Activated naive CD4-positive, alpha-beta T cell treated with Interleukin-2 at 50 U/mL for 16 hours (primary cell): ENCODE results near the gene EYA3.

Experiments
- DNase-seq: peaks from one replicate; pipeline ENCODE4 v3.0.0-alpha.2; 2020

Gene EYA3

GRCh38 chr1:28112388-28113241 lies 24.2 kb upstream of the EYA3 start:
- DNase-seq = no peak

GRCh38 chr1:28111157-28111556 lies 22.7 kb upstream of the EYA3 start:
- DNase-seq = no peak

- no peak for DNase-seq
Measured at GRCh38 chr1:28110555-28110954, 22.1 kb upstream of the EYA3 start.

- no peak for DNase-seq
Measured at GRCh38 chr1:28109639-28110038, 21.2 kb upstream of the EYA3 start.

- DNase-seq = no peak
Measured at GRCh38 chr1:28108001-28108400, 19.6 kb upstream of the EYA3 start.

- no peak for DNase-seq
Measured at GRCh38 chr1:28104866-28105467, 16.6 kb upstream of the EYA3 start.

GRCh38 chr1:28102189-28102588 lies 13.8 kb upstream of the EYA3 start:
- no peak for DNase-seq

- DNase-seq = no peak
Measured at GRCh38 chr1:28099050-28099769, 10.8 kb upstream of the EYA3 start.

- DNase-seq = no peak
Measured at GRCh38 chr1:28097100-28097472, 8.7 kb upstream of the EYA3 start.

GRCh38 chr1:28096210-28097099 lies 8.0 kb upstream of the EYA3 start:
- no peak for DNase-seq

GRCh38 chr1:28091043-28091781 lies 2.8 kb upstream of the EYA3 start:
- DNase-seq = peak; percentile 80

GRCh38 chr1:28087614-28088167 lies 719 bp downstream of the EYA3 start:
- peak; percentile 19 for DNase-seq

- DNase-seq = no peak
Measured at GRCh38 chr1:28086651-28087050, 1.8 kb downstream of the EYA3 start.

GRCh38 chr1:28085129-28085528 lies 3.3 kb downstream of the EYA3 start:
- no peak for DNase-seq

- DNase-seq = no peak
Measured at GRCh38 chr1:28083876-28084275, 4.5 kb downstream of the EYA3 start.

GRCh38 chr1:28078680-28079626 lies 9.5 kb downstream of the EYA3 start:
- no peak for DNase-seq

GRCh38 chr1:28078262-28078661 lies 10.1 kb downstream of the EYA3 start:
- no peak for DNase-seq

- DNase-seq = no peak
Measured at GRCh38 chr1:28074892-28075511, 13.4 kb downstream of the EYA3 start.

GRCh38 chr1:28073867-28074266 lies 14.5 kb downstream of the EYA3 start:
- DNase-seq = no peak

GRCh38 chr1:28071813-28072212 lies 16.6 kb downstream of the EYA3 start:
- DNase-seq = no peak
